ENCODE data around the gene SP100.

- TF ChIP-seq HDAC6 (IDR thresholded peaks at IDR 0.05; ENCODE audit: low read depth, low read length) (no peak), CEBPB (IDR thresholded peaks at IDR 0.05; ENCODE audit: low read depth, low read length) (no peak), CTCF (IDR thresholded peaks at IDR 0.05; ENCODE audit: control extremely low read depth in 1 of 3, insufficient read depth in 1 of 3, low read depth in 1 of 3, low read length in 3 of 3) (no peak), HDAC2 (IDR thresholded peaks at IDR 0.05; ENCODE audit: borderline replicate concordance in 1 of 2, low read depth in 2 of 2, low read length in 2 of 2) (no peak), MAFK (IDR thresholded peaks at IDR 0.05; ENCODE audit: low read depth, low read length) (no peak)
Observed at GRCh38 chr2:230429513-230429912, 13.5 kb downstream of the SP100 start.
